Neural cell (in vitro differentiated cells): Measurements from ENCODE around the gene GAPDHS. TPM values are rescaled to one million over a fixed set of nuclear protein-coding genes. Genes with fewer than 3 reads are reported as not detected.

Experiments
- H2AFZ ChIP-seq: fragments of 200-600, 300-800 bp; sonication (generic), shearing (Covaris generic); 2 replicates; pipeline ENCODE4 v1.6.0; 2014; ENCODE audit warnings: low read depth, mild to moderate bottlenecking, antibody characterized with exemption, low read length, moderate library complexity
- H3F3A ChIP-seq: fragments of 200-600 bp; shearing (Covaris generic); 2 replicates; pipeline ENCODE4 v1.6.1; 2016; ENCODE audit warnings: mild to moderate bottlenecking, moderate library complexity, mixed read lengths, antibody characterized with exemption, low read length; ENCODE audit not compliant: insufficient read depth, poor library complexity, severe bottlenecking
- H3K27ac ChIP-seq: fragments of 200-600, 300-800 bp; sonication (generic), shearing (Covaris generic); 2 replicates; pipeline ENCODE4 v1.5.1; 2014; ENCODE audit warnings: mild to moderate bottlenecking, low read length, moderate library complexity
- H3K27me3 ChIP-seq: fragments of 300-800, 200-600 bp; sonication (generic), shearing (Covaris generic); 2 replicates; pipeline ENCODE4 v1.6.0; 2014; ENCODE audit warnings: mild to moderate bottlenecking, low read depth, low read length, moderate library complexity; ENCODE audit not compliant: insufficient read depth
- H3K36me3 ChIP-seq: fragments of 300-800, 200-600 bp; sonication (generic), shearing (Covaris generic); 2 replicates; pipeline ENCODE4 v1.5.1; 2014; ENCODE audit warnings: mild to moderate bottlenecking, antibody characterized with exemption, low read length, moderate library complexity; ENCODE audit not compliant: insufficient read depth
- H3K4me2 ChIP-seq: fragments of 300-800, 200-600 bp; sonication (generic), shearing (Covaris generic); 2 replicates; pipeline ENCODE4 v1.6.0; 2014; ENCODE audit warnings: mild to moderate bottlenecking, low read length
- H3K4me3 ChIP-seq: fragments of 300-800, 200-600 bp; sonication (generic), shearing (Covaris generic); 2 replicates; pipeline ENCODE4 v1.5.1; 2014; ENCODE audit warnings: mild to moderate bottlenecking, low read length, moderate library complexity
- H3K79me2 ChIP-seq: fragments of 200-600 bp; shearing (Covaris generic); replicated peaks from 2 replicates; pipeline ENCODE4 v1.6.0; 2014; ENCODE audit warnings: mild to moderate bottlenecking, low read length, moderate library complexity; ENCODE audit not compliant: insufficient read depth
- H3K9ac ChIP-seq: fragments of 300-800, 200-600 bp; sonication (generic), shearing (Covaris generic); 2 replicates; pipeline ENCODE4 v1.6.1; 2016; ENCODE audit warnings: mild to moderate bottlenecking, low read length, mixed read lengths
- H3K9me2 ChIP-seq: fragments of 200-600 bp; shearing (Covaris generic); 2 replicates; pipeline ENCODE4 v1.6.1; 2016; ENCODE audit warnings: mild to moderate bottlenecking, low read length, mixed read lengths; ENCODE audit not compliant: insufficient read depth
- H3K9me3 ChIP-seq: fragments of 200-600, 300-800 bp; sonication (generic), shearing (Covaris generic); 2 replicates; pipeline ENCODE4 v1.6.1; 2016; ENCODE audit warnings: mild to moderate bottlenecking, mixed run types, low read length, moderate library complexity, mixed read lengths
- H4K20me1 ChIP-seq: fragments of 200-600 bp; shearing (Covaris generic); 2 replicates; pipeline ENCODE4 v1.6.1; 2016; ENCODE audit warnings: mild to moderate bottlenecking, mixed run types; ENCODE audit not compliant: insufficient read depth
- EP300 ChIP-seq: fragments of 450-650 bp; conservative IDR thresholded peaks from 2 replicates; pipeline ENCODE4 v1.6.1; 2014; ENCODE audit warnings: antibody characterized with exemption, mild to moderate bottlenecking, moderate library complexity; ENCODE audit not compliant: poor library complexity, severe bottlenecking
- EZH2 ChIP-seq: fragments of 200-600, 300-800 bp; shearing (Covaris generic), sonication (generic); IDR thresholded peaks from 2 replicates; pipeline ENCODE4 v1.6.1; 2014; ENCODE audit warnings: antibody characterized with exemption, low read length, borderline replicate concordance, mild to moderate bottlenecking; ENCODE audit not compliant: insufficient read depth, poor library complexity, severe bottlenecking
- MXI1 ChIP-seq: fragments of 450-650 bp; conservative IDR thresholded peaks from 2 replicates; pipeline ENCODE4 v1.6.1; 2014; ENCODE audit warnings: antibody characterized with exemption, mild to moderate bottlenecking; ENCODE audit not compliant: poor library complexity, severe bottlenecking
- POLR2AphosphoS5 ChIP-seq: IDR thresholded peaks from 2 replicates; pipeline ENCODE4 v1.6.1; 2012
- SMC3 ChIP-seq: fragments of 450-650 bp; conservative IDR thresholded peaks from 2 replicates; pipeline ENCODE4 v1.6.1; 2014; ENCODE audit warnings: antibody characterized with exemption, mild to moderate bottlenecking, moderate library complexity; ENCODE audit not compliant: poor library complexity
- TAF1 ChIP-seq: IDR thresholded peaks from 2 replicates; pipeline ENCODE4 v1.6.1; 2012; ENCODE audit warnings: low read depth
- polyA plus RNA-seq: library from polyadenylated mRNA; depleted of rRNA; stranded (reverse); fragments of >200 nt; gene quantifications from 2 replicates; pipeline ENCODE4 v1.2.3, GENCODE V29; 2014
- TF ChIP-seq, protein P1 (sequence below): IDR thresholded peaks from 2 replicates; pipeline ENCODE4 v1.6.1; 2012; ENCODE audit warnings: borderline replicate concordance
- TF ChIP-seq, protein P2 (sequence below): fragments of 450-650 bp; IDR thresholded peaks from 2 replicates; pipeline ENCODE4 v1.5.1; 2014; ENCODE audit warnings: antibody characterized with exemption, mild to moderate bottlenecking, moderate library complexity; ENCODE audit not compliant: poor library complexity, severe bottlenecking

Gene GAPDHS
- polyA plus RNA-seq, 1 donor from 2014 or later = not detected

DNA sequence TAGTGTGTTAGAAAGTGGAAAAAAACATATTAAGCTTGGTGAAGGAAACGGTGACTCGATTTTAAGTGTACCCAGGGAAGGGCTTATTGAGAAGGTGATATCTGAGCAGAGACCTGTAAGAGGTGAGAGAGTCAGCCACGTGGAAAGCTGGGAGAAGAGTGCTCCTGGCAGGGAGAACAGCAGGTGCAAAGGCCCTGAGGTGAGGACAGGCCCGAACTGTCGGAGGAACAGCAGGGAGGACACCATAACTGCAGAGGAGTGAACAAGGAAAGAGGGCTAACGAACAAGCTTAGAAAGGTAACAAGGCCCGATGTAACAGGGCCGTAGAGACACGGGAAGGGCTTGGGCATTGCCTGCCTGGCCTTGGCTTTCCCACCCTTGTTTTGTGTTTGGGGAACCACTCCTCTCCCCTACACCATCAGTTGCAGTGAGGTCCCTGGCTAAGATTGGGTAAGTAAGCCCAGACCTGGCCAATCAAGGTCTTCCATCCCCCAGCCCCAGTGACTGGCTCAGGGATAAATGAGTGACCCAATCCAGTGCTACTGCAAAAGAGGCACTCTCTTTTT lies 22.9 kb downstream of the GAPDHS start:
- no peaks in the 10 kb centered on the region for H3K79me2 ChIP-seq
- H3K9ac ChIP-seq = no peak overlapping the region
- H4K20me1 ChIP-seq = no peaks in the 10 kb centered on the region
- peaks cover 28% of the 10 kb centered on the region for H3K27me3 ChIP-seq
- H3K4me3 ChIP-seq = no peak overlapping the region
- no peaks in the 10 kb centered on the region for H3K9me2 ChIP-seq
- no peaks in the 10 kb centered on the region for H3K9me3 ChIP-seq
- H3K27ac ChIP-seq = no peak overlapping the region
- TF ChIP-seq MXI1 = no peak
- no peak for TF ChIP-seq EZH2
- no peak for TF ChIP-seq SMC3
- TF ChIP-seq, protein P1, sequence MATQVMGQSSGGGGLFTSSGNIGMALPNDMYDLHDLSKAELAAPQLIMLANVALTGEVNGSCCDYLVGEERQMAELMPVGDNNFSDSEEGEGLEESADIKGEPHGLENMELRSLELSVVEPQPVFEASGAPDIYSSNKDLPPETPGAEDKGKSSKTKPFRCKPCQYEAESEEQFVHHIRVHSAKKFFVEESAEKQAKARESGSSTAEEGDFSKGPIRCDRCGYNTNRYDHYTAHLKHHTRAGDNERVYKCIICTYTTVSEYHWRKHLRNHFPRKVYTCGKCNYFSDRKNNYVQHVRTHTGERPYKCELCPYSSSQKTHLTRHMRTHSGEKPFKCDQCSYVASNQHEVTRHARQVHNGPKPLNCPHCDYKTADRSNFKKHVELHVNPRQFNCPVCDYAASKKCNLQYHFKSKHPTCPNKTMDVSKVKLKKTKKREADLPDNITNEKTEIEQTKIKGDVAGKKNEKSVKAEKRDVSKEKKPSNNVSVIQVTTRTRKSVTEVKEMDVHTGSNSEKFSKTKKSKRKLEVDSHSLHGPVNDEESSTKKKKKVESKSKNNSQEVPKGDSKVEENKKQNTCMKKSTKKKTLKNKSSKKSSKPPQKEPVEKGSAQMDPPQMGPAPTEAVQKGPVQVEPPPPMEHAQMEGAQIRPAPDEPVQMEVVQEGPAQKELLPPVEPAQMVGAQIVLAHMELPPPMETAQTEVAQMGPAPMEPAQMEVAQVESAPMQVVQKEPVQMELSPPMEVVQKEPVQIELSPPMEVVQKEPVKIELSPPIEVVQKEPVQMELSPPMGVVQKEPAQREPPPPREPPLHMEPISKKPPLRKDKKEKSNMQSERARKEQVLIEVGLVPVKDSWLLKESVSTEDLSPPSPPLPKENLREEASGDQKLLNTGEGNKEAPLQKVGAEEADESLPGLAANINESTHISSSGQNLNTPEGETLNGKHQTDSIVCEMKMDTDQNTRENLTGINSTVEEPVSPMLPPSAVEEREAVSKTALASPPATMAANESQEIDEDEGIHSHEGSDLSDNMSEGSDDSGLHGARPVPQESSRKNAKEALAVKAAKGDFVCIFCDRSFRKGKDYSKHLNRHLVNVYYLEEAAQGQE = no peak
- TF ChIP-seq, protein P2, sequence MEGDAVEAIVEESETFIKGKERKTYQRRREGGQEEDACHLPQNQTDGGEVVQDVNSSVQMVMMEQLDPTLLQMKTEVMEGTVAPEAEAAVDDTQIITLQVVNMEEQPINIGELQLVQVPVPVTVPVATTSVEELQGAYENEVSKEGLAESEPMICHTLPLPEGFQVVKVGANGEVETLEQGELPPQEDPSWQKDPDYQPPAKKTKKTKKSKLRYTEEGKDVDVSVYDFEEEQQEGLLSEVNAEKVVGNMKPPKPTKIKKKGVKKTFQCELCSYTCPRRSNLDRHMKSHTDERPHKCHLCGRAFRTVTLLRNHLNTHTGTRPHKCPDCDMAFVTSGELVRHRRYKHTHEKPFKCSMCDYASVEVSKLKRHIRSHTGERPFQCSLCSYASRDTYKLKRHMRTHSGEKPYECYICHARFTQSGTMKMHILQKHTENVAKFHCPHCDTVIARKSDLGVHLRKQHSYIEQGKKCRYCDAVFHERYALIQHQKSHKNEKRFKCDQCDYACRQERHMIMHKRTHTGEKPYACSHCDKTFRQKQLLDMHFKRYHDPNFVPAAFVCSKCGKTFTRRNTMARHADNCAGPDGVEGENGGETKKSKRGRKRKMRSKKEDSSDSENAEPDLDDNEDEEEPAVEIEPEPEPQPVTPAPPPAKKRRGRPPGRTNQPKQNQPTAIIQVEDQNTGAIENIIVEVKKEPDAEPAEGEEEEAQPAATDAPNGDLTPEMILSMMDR = no peak
- no peak for TF ChIP-seq TAF1
- no peak for TF ChIP-seq POLR2AphosphoS5
- no peak for TF ChIP-seq EP300
- H3K36me3 ChIP-seq = no peaks in the 10 kb centered on the region
- no peak overlapping the region for H2AFZ ChIP-seq
- H3K4me2 ChIP-seq = no peak overlapping the region
- no peaks in the 10 kb centered on the region for H3F3A ChIP-seq

DNA sequence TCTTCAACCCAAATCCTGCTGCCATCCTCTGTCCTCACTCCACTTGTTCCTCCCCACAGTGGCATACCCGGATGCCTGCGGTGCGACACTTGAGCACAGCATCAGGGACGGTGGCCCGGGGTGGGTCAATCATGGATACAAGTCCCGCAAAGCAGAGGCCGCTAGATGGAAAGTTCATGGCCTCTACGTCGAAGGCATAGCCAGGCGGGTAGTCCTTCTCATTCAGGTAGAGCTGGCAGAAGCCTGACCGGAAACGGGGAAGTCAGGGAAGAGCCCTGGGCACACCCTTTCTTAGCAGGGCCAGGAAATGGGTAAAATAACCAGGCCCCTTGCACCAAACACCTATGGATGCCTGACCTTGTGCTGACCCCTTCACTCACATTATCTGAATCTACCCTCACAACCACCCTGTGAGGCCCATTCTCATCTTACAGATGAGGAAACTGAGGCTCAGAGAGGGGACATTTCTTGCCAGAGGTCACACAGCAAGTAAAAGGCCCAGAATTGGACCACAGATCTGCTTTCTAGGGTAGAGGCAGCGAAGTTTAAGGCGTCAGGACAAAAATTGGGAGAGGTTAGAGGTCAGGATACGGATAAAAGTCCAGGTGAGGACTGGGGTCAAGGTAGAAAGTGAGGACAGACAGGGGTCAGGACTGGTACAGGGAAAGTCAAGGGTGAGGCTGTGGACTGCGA lies 23.7 kb downstream of the GAPDHS start:
- no peak for TF ChIP-seq MXI1
- no peak overlapping the region for H2AFZ ChIP-seq
- H3K36me3 ChIP-seq = no peaks in the 10 kb centered on the region
- no peaks in the 10 kb centered on the region for H3K79me2 ChIP-seq
- no peaks in the 10 kb centered on the region for H3K9me3 ChIP-seq
- no peaks in the 10 kb centered on the region for H3K9me2 ChIP-seq
- no peaks in the 10 kb centered on the region for H3F3A ChIP-seq
- H3K4me3 ChIP-seq = peak overlapping the region; percentile 65
- H3K9ac ChIP-seq = no peak overlapping the region
- H3K4me2 ChIP-seq = no peak overlapping the region
- no peaks in the 10 kb centered on the region for H4K20me1 ChIP-seq
- H3K27me3 ChIP-seq = peaks cover 30% of the 10 kb centered on the region
- H3K27ac ChIP-seq = no peak overlapping the region
